H9 (cell line): ENCODE results near the gene SHBG. TPM values are rescaled to one million over a fixed set of nuclear protein-coding genes. Genes with fewer than 3 reads are reported as not detected.

Experiments
- DNase-seq: peaks from one replicate; pipeline ENCODE4 v3.0.0-alpha.2; 2017
- H2AFZ ChIP-seq: one replicate; pipeline ENCODE4 v1.6.1; 2013; ENCODE audit warnings: mild to moderate bottlenecking, low read length, control low read depth, moderate library complexity
- H2AK5ac ChIP-seq: 2 replicates; pipeline ENCODE4 v1.6.1; 2013; ENCODE audit warnings: low read length, control low read depth, mixed read lengths; ENCODE audit not compliant: insufficient read length
- H2BK120ac ChIP-seq: one replicate; pipeline ENCODE4 v1.6.1; 2013; ENCODE audit warnings: low read depth, mild to moderate bottlenecking, low read length, control low read depth, inconsistent platforms; ENCODE audit not compliant: poor library complexity, severe bottlenecking
- H2BK12ac ChIP-seq: 2 replicates; pipeline ENCODE4 v1.6.1; 2013; ENCODE audit warnings: low read length, control low read depth, mixed read lengths, low read depth; ENCODE audit not compliant: insufficient read length
- H2BK15ac ChIP-seq: 2 replicates; pipeline ENCODE4 v1.6.1; 2013; ENCODE audit warnings: low read depth, low read length, control low read depth
- H2BK20ac ChIP-seq: one replicate; pipeline ENCODE4 v1.6.1; 2013; ENCODE audit warnings: low read depth, mild to moderate bottlenecking, low read length, control low read depth, inconsistent platforms; ENCODE audit not compliant: poor library complexity, severe bottlenecking
- H2BK5ac ChIP-seq: 2 replicates; pipeline ENCODE4 v1.6.1; 2013; ENCODE audit warnings: low read length, control low read depth, mixed read lengths; ENCODE audit not compliant: insufficient read length
- H3K14ac ChIP-seq: 2 replicates; pipeline ENCODE4 v1.6.1; 2013; ENCODE audit warnings: low read length, control low read depth; ENCODE audit not compliant: insufficient read depth
- H3K18ac ChIP-seq: 2 replicates; pipeline ENCODE4 v1.6.1; 2013; ENCODE audit warnings: low read depth, mild to moderate bottlenecking, mixed read lengths, low read length, control low read depth; ENCODE audit not compliant: insufficient read length
- H3K23ac ChIP-seq: 2 replicates; pipeline ENCODE4 v1.6.1; 2013; ENCODE audit warnings: low read length, control low read depth, mixed read lengths, low read depth; ENCODE audit not compliant: insufficient read length
- H3K23me2 ChIP-seq: 2 replicates; pipeline ENCODE4 v1.6.1; 2013; ENCODE audit warnings: low read depth, mild to moderate bottlenecking, mixed read lengths, low read length, control low read depth; ENCODE audit not compliant: insufficient read length, poor library complexity, severe bottlenecking
- H3K27ac ChIP-seq: 2 replicates; pipeline ENCODE4 v1.5.1; 2013; ENCODE audit warnings: low read length, control low read depth, mixed read lengths, low read depth; ENCODE audit not compliant: insufficient read length
- H3K27me3 ChIP-seq: 2 replicates; pipeline ENCODE4 v1.6.1; 2013; ENCODE audit warnings: low read length, control low read depth, inconsistent platforms; ENCODE audit not compliant: insufficient read depth
- H3K4ac ChIP-seq: 2 replicates; pipeline ENCODE4 v1.6.1; 2013; ENCODE audit warnings: low read depth, mild to moderate bottlenecking, control low read depth, inconsistent platforms, low read length, moderate library complexity
- H3K4me1 ChIP-seq: 2 replicates; pipeline ENCODE4 v1.6.1; 2013; ENCODE audit warnings: low read length, control low read depth, inconsistent platforms; ENCODE audit not compliant: insufficient read depth
- H3K4me2 ChIP-seq: 2 replicates; pipeline ENCODE4 v1.6.1; 2013; ENCODE audit warnings: low read length, control low read depth, mixed read lengths; ENCODE audit not compliant: insufficient read length, insufficient read depth
- H3K56ac ChIP-seq: 2 replicates; pipeline ENCODE4 v1.6.1; 2013; ENCODE audit warnings: low read depth, mild to moderate bottlenecking, mixed read lengths, low read length, control low read depth; ENCODE audit not compliant: insufficient read length
- H3K79me1 ChIP-seq: 2 replicates; pipeline ENCODE4 v1.6.1; 2013; ENCODE audit warnings: low read depth, mild to moderate bottlenecking, moderate library complexity, low read length, control low read depth, inconsistent platforms; ENCODE audit not compliant: insufficient read depth, poor library complexity, severe bottlenecking
- H3K79me2 ChIP-seq: 2 replicates; pipeline ENCODE4 v1.6.1; 2013; ENCODE audit warnings: low read length, control low read depth, inconsistent platforms; ENCODE audit not compliant: insufficient read depth
- H3K9ac ChIP-seq: 2 replicates; pipeline ENCODE4 v1.6.1; 2013; ENCODE audit warnings: low read length, control low read depth, mixed read lengths; ENCODE audit not compliant: insufficient read length; ENCODE audit errors: extremely low read depth
- H3K9me3 ChIP-seq: one replicate; pipeline ENCODE4 v1.6.1; 2013; ENCODE audit warnings: low read depth, low read length, inconsistent platforms; ENCODE audit not compliant: control insufficient read depth
- H3T11ph ChIP-seq: one replicate; pipeline ENCODE4 v1.6.1; 2013; ENCODE audit warnings: mild to moderate bottlenecking, low read length, control low read depth, inconsistent platforms
- H4K20me1 ChIP-seq: one replicate; pipeline ENCODE4 v1.6.1; 2013; ENCODE audit not compliant: control insufficient read depth, insufficient read length, insufficient read depth
- H4K5ac ChIP-seq: 2 replicates; pipeline ENCODE4 v1.6.1; 2013; ENCODE audit warnings: low read depth, mild to moderate bottlenecking, mixed read lengths, low read length, control low read depth; ENCODE audit not compliant: insufficient read length
- H4K8ac ChIP-seq: replicated peaks from 2 replicates; pipeline ENCODE4 v1.6.1; 2013; ENCODE audit warnings: low read length, control low read depth, mixed read lengths, low read depth; ENCODE audit not compliant: insufficient read length
- H4K91ac ChIP-seq: 2 replicates; pipeline ENCODE4 v1.6.1; 2013; ENCODE audit warnings: low read depth, mild to moderate bottlenecking, moderate library complexity, mixed read lengths, low read length, control low read depth; ENCODE audit not compliant: insufficient read length
- H3K27ac Mint-ChIP-seq, 3 experiments: 2 replicates in 2 of 3; 3 replicates in 1 of 3; pipeline ENCODE4 v1.8.0; 2020 to 2021; ENCODE audit warnings: mixed read lengths in 3 of 3, mild to moderate bottlenecking in 1 of 3, moderate library complexity in 1 of 3
- H3K27me3 Mint-ChIP-seq: 2 replicates; pipeline ENCODE4 v1.8.0; 2021; ENCODE audit warnings: low read depth, mild to moderate bottlenecking, moderate library complexity, mixed read lengths
- H3K36me3 Mint-ChIP-seq, 3 experiments: 2 replicates in 2 of 3; 3 replicates in 1 of 3; pipeline ENCODE4 v1.8.0; 2020 to 2021; ENCODE audit warnings: low read depth in 3 of 3, mixed read lengths in 3 of 3; ENCODE audit not compliant: insufficient read depth in 1 of 3
- H3K4me1 Mint-ChIP-seq, 2 experiments: 2 replicates each; pipeline ENCODE4 v1.8.0; 2020; ENCODE audit warnings: mixed read lengths in 2 of 2
- H3K4me3 Mint-ChIP-seq, 2 experiments: 2 replicates in 1 of 2; 3 replicates in 1 of 2; pipeline ENCODE4 v1.8.0; 2020 to 2021; ENCODE audit warnings: mild to moderate bottlenecking in 2 of 2, mixed read lengths in 2 of 2, moderate library complexity in 1 of 2
- H3K9me3 Mint-ChIP-seq, 2 experiments: 2 replicates in 1 of 2; 3 replicates in 1 of 2; pipeline ENCODE4 v1.8.0; 2020; ENCODE audit warnings: mild to moderate bottlenecking in 2 of 2, mixed read lengths in 2 of 2, moderate library complexity in 1 of 2
- WGBS: extraction: QIAGEN DNeasy Blood & Tissue Kit; methylation state at CpG from one replicate; pipeline ENCODE4 v1.1.7; 2013; ENCODE audit warnings: missing lambda C conversion rate, low lambda C conversion rate, mixed read lengths; ENCODE audit not compliant: insufficient read length; ENCODE audit errors: extremely low coverage; 5-methylcytosine and 5-hydroxymethylcytosine counted together
- total RNA-seq: library from RNA; stranded (reverse); gene quantifications from 2 replicates; pipeline ENCODE4 v1.2.1, GENCODE V29; 2021
- TF ChIP-seq, protein P1 (sequence below): fragments of 200-600 bp; sonication (generic); conservative IDR thresholded peaks from 3 replicates; pipeline ENCODE4 v1.8.0; 2021; ENCODE audit warnings: antibody characterized with exemption, mild to moderate bottlenecking

The SHBG gene
- total RNA-seq, 1 experiment from 2014 or later = 1.6 TPM

DNA sequence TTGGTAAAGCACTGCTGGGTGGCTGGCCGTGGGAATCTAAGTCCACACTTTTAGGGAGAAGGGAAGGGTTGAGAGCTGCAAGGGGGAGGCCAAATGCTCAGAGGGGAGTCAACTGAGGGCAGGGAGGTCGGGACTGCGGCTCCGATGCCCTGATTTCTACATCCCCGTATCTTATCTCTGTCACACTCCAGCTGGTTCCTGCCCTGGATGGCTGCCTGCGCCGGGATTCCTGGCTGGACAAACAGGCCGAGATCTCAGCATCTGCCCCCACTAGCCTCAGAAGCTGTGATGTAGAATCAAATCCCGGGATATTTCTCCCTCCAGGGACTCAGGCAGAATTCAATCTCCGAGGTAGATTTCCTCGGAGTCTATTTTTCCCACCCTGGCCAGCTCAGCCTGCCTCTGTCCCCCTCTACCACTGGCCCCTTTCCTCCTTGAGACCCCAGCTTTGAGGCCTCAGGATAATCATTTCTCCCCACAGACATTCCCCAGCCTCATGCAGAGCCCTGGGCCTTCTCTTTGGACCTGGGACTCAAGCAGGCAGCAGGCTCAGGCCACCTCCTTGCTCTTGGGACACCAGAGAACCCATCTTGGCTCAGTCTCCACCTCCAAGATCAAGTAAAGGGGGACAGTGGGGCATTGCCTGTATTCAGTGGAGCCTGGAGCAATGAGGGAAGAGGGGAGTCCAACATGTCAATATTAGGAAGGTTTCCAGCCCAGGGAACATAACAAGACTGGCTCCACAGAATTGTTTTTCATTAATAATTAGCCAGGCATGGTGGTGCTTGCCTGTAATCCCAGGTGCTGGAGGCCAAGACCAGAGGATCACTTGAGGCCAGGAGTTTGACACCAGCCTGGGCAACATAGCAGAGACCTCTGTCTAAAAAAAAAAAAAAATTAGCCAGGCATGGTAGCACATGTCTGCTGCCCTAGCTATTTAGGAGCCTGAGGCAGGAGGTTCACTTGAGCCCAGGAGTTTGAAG is 1.8 kb downstream of the SHBG start:
- Mint-ChIP-seq H3K4me1 (peaks cover 30 to 40% of the 10 kb centered on the region in 2 experiments), H3K27ac (no peak overlapping the region), H3K36me3 (peaks cover 0 to 2% (median 2%) of the 10 kb centered on the region in 3 experiments; a peak in 1 of 7 replicates), H3K4me3 (peak overlapping the region in 1 of 2 experiments; percentile 48; a peak in 1 of 5 replicates), H3K9me3 (no peaks in the 10 kb centered on the region), H3K27me3 (peaks cover 3% of the 10 kb centered on the region; the same call in 1 of the 2 replicates)
- H3T11ph ChIP-seq = no peak overlapping the region
- H3K9me3 ChIP-seq = no peaks in the 10 kb centered on the region
- H3K18ac ChIP-seq = no peak overlapping the region
- H4K91ac ChIP-seq = no peak overlapping the region
- H2BK20ac ChIP-seq = no peak overlapping the region
- H3K14ac ChIP-seq = no peak overlapping the region; the same call in 1 of the 2 replicates
- TF ChIP-seq, protein P1, sequence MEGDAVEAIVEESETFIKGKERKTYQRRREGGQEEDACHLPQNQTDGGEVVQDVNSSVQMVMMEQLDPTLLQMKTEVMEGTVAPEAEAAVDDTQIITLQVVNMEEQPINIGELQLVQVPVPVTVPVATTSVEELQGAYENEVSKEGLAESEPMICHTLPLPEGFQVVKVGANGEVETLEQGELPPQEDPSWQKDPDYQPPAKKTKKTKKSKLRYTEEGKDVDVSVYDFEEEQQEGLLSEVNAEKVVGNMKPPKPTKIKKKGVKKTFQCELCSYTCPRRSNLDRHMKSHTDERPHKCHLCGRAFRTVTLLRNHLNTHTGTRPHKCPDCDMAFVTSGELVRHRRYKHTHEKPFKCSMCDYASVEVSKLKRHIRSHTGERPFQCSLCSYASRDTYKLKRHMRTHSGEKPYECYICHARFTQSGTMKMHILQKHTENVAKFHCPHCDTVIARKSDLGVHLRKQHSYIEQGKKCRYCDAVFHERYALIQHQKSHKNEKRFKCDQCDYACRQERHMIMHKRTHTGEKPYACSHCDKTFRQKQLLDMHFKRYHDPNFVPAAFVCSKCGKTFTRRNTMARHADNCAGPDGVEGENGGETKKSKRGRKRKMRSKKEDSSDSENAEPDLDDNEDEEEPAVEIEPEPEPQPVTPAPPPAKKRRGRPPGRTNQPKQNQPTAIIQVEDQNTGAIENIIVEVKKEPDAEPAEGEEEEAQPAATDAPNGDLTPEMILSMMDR = no peak
- H4K5ac ChIP-seq = no peak overlapping the region
- no peaks in the 10 kb centered on the region for H3K79me1 ChIP-seq
- H3K9ac ChIP-seq = no peak overlapping the region
- no peak overlapping the region for H2AFZ ChIP-seq
- H2BK12ac ChIP-seq = no peak overlapping the region
- DNase-seq = no peak
- peaks cover 6% of the 10 kb centered on the region for H3K23me2 ChIP-seq
- H2BK120ac ChIP-seq = no peak overlapping the region
- no peak overlapping the region for H3K23ac ChIP-seq
- no peaks in the 10 kb centered on the region for H4K20me1 ChIP-seq
- WGBS = no CpG with 5 or more reads among the region's 11 CpGs
- H4K8ac ChIP-seq = no peak overlapping the region
- H3K4me1 ChIP-seq = peaks cover 2% of the 10 kb centered on the region; the same call in 1 of the 2 replicates
- no peak overlapping the region for H3K4ac ChIP-seq
- no peak overlapping the region for H2AK5ac ChIP-seq
- H2BK15ac ChIP-seq = no peak overlapping the region
- no peaks in the 10 kb centered on the region for H3K79me2 ChIP-seq
- no peak overlapping the region for H3K4me2 ChIP-seq
- no peak overlapping the region for H2BK5ac ChIP-seq
- no peak overlapping the region for H3K56ac ChIP-seq
- H3K27ac ChIP-seq = no peak overlapping the region
- H3K27me3 ChIP-seq = no peaks in the 10 kb centered on the region
